Activated naive CD8-positive, alpha-beta T cell (primary cell): ENCODE measurements around the gene STKLD1.

Experiments
- H3K27ac Mint-ChIP-seq: one replicate; pipeline ENCODE4 v1.8.0; 2021; ENCODE audit warnings: mixed read lengths
- H3K27me3 Mint-ChIP-seq: one replicate; pipeline ENCODE4 v1.8.0; 2021; ENCODE audit warnings: mixed read lengths
- H3K36me3 Mint-ChIP-seq: one replicate; pipeline ENCODE4 v1.8.0; 2021; ENCODE audit warnings: mixed read lengths
- H3K4me1 Mint-ChIP-seq: one replicate; pipeline ENCODE4 v1.8.0; 2021; ENCODE audit warnings: low read depth, mixed read lengths
- H3K4me3 Mint-ChIP-seq: one replicate; pipeline ENCODE4 v1.8.0; 2021; ENCODE audit warnings: mild to moderate bottlenecking, mixed read lengths
- H3K9me3 Mint-ChIP-seq: one replicate; pipeline ENCODE4 v1.8.0; 2021; ENCODE audit warnings: low read depth, mixed read lengths

The STKLD1 gene

GRCh38 chr9:133340256-133340655 is 35.9 kb upstream of the STKLD1 start:
- Mint-ChIP-seq H3K4me3 (no peak overlapping the region), H3K27me3 (no peaks in the 10 kb centered on the region), H3K27ac (peak overlapping the region; percentile 83), H3K36me3 (peaks cover 7% of the 10 kb centered on the region), H3K4me1 (peaks cover 29% of the 10 kb centered on the region), H3K9me3 (no peaks in the 10 kb centered on the region)

- no peaks in the 10 kb centered on the region for H3K9me3 Mint-ChIP-seq
- peaks cover 7% of the 10 kb centered on the region for H3K36me3 Mint-ChIP-seq
- peaks cover 27% of the 10 kb centered on the region for H3K4me1 Mint-ChIP-seq
- H3K4me3 Mint-ChIP-seq: peak overlapping the region; percentile 27
- no peaks in the 10 kb centered on the region for H3K27me3 Mint-ChIP-seq
- H3K27ac Mint-ChIP-seq: peak overlapping the region; percentile 83
These were observed 35.2 kb upstream of the STKLD1 start for GRCh38 chr9:133340916-133341315.

- Mint-ChIP-seq H3K27me3 (no peaks in the 10 kb centered on the region), H3K9me3 (no peaks in the 10 kb centered on the region), H3K36me3 (peaks cover 7% of the 10 kb centered on the region), H3K4me1 (peaks cover 32% of the 10 kb centered on the region), H3K27ac (no peak overlapping the region), H3K4me3 (no peak overlapping the region)
These were observed 34.6 kb upstream of the STKLD1 start for GRCh38 chr9:133341369-133342068.

DNA sequence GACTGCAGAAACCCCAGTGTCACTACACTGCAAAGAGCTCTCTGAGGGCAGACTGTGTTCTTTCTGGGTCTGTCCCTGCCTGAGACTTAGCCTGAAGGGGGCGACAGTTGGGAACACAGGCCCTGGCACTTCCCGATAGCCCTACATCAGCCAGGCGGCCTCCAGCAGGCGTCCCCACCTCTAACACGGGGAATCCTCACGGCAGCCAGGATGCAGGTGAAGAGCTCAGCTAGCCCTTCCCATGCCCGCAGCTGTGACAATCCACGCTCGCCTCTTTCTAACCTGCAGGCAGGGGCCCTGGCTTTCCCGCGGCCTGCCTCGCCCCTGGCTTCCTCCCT is 34.1 kb upstream of the STKLD1 start:
- peaks cover 7% of the 10 kb centered on the region for H3K36me3 Mint-ChIP-seq
- H3K4me1 Mint-ChIP-seq: peaks cover 37% of the 10 kb centered on the region

GRCh38 chr9:133342570-133342969 is 33.6 kb upstream of the STKLD1 start:
- Mint-ChIP-seq H3K4me3 (no peak overlapping the region), H3K4me1 (peaks cover 39% of the 10 kb centered on the region), H3K36me3 (peaks cover 7% of the 10 kb centered on the region), H3K27ac (no peak overlapping the region), H3K9me3 (no peaks in the 10 kb centered on the region), H3K27me3 (no peaks in the 10 kb centered on the region)

More for the DNA sequence above, 34.1 kb upstream of the STKLD1 start:
- Mint-ChIP-seq H3K27ac (no peak overlapping the region), H3K9me3 (no peaks in the 10 kb centered on the region), H3K4me3 (no peak overlapping the region), H3K27me3 (no peaks in the 10 kb centered on the region)

- Mint-ChIP-seq H3K9me3 (no peaks in the 10 kb centered on the region), H3K27ac (no peak overlapping the region), H3K4me1 (peaks cover 37% of the 10 kb centered on the region), H3K27me3 (no peaks in the 10 kb centered on the region), H3K36me3 (peaks cover 10% of the 10 kb centered on the region), H3K4me3 (no peak overlapping the region)
These were observed 32.1 kb upstream of the STKLD1 start for GRCh38 chr9:133344071-133344470.

DNA sequence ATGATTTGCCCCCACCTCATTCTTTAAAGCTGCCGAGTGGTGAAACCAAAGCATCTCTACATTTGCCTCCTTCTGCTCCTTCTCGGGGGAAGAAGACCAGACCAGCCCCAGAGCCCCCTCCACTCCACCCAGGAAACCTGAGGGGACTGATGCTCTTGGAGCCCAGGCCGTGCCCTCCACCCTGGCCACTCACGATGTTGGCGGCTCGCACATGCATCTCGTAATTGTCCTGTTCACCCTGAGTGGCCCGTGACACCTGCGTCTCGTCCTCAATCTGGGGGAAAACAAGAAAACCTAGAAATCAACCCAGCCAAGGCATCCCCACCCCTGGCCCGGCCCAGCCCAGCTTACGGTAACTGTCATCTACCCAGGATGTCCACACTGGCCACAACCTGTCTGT is 31.2 kb upstream of the STKLD1 start:
- Mint-ChIP-seq H3K27me3 (no peaks in the 10 kb centered on the region), H3K4me1 (peaks cover 34% of the 10 kb centered on the region), H3K4me3 (no peak overlapping the region), H3K36me3 (peaks cover 7% of the 10 kb centered on the region), H3K27ac (no peak overlapping the region), H3K9me3 (no peaks in the 10 kb centered on the region)

DNA sequence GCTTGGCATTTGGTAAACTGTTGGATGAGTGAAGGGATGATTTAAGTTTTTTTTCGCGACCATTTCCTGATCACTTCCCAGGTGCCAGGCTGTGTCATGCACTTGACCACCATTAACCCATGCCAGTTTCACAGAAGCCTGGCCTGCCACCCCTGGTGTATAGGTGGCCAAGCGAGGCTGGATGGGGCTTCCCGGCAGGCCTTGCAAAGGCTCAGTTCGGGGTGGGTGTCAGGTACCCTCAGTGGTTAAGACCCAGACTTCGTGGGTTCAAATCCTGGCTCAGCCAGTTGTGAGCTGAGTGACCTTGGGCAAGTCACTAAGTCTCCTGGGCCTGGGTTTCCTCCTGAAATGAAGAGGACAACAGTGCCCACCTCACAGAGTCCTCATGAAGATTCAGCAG is 30.6 kb upstream of the STKLD1 start:
- H3K4me1 Mint-ChIP-seq: peaks cover 34% of the 10 kb centered on the region
- H3K4me3 Mint-ChIP-seq: peak overlapping the region; percentile 97
- no peak overlapping the region for H3K27ac Mint-ChIP-seq
- H3K36me3 Mint-ChIP-seq: peaks cover 10% of the 10 kb centered on the region
- H3K27me3 Mint-ChIP-seq: no peaks in the 10 kb centered on the region
- no peaks in the 10 kb centered on the region for H3K9me3 Mint-ChIP-seq

- peaks cover 31% of the 10 kb centered on the region for H3K4me1 Mint-ChIP-seq
- H3K4me3 Mint-ChIP-seq: peak overlapping the region; percentile 97
- no peaks in the 10 kb centered on the region for H3K9me3 Mint-ChIP-seq
- peaks cover 10% of the 10 kb centered on the region for H3K36me3 Mint-ChIP-seq
- no peaks in the 10 kb centered on the region for H3K27me3 Mint-ChIP-seq
- H3K27ac Mint-ChIP-seq: peak overlapping the region; percentile 83
These were observed 30.0 kb upstream of the STKLD1 start for GRCh38 chr9:133346021-133346785.

DNA sequence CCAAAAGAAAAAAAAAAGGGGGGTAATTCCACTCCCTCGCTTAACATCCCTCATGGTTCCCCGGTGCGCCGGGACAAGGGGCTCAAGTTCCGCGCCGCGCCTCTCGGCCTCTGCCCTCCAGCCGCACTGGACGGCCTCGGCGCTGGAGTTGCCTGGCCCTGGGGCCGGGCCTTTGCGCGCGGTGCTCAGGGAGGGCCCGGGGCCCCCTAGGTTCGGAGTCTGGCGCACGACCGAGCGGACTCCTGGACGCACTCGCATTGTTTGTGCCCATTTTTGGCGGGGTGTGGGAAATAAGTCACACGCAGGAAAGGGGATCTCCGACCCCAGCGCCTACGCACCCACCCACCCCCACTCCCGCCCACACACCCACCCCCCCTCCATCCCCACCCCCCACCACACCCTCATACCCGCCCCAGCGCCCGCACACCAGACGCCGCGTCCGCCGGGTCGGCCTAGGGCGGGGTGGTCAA is 28.6 kb upstream of the STKLD1 start:
- Mint-ChIP-seq H3K4me3 (peak overlapping the region; percentile 99), H3K36me3 (peaks cover 10% of the 10 kb centered on the region), H3K27ac (peak overlapping the region; percentile 99), H3K4me1 (peaks cover 36% of the 10 kb centered on the region), H3K9me3 (no peaks in the 10 kb centered on the region), H3K27me3 (no peaks in the 10 kb centered on the region)

DNA sequence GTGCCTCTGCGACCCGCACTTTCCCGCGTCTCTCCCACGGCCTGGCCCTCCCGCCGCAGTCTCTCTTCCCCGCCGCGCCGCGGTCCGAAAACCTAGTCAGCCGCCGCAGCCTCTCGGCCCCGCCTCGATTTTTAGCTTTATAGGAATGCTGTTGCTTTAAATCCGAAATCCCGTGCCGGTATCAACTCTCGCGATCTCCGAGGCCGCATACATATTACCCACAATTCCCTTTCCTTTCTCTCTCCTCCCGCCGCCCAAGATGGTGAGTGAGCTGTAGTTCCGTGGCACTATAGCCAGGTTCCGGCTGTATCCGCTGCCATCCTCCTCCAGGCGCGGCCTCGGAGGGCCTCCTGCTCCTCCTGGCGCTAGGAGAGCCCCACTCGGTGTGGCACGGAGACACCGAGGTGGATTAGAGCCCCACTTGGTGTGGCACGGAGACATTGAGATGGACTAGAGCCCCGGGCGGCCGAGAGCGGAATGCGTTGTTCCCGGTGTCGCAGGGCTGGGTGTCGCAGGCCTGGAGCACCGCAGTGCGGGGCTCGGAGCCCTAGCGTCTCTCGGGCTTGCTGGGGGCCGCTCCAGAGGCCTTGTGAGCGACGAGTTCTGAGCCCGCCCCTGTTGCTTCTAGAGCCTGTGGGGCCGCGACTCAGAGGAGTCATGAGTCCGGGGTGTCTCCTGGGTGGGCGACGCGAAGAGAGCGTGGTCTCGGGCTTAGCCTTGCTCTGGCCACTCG is 28.0 kb upstream of the STKLD1 start, which contains the start of the genes MED22 and RPL7A:
Gene MED22, minus strand, starts transcription at position 147 of the 733 bp plus-strand sequence. CDS start 1,469 bp downstream, outside the sequence.
Gene RPL7A, plus strand, starts transcription at position 234 of the 733 bp plus-strand sequence. Its CDS starts 26 bp downstream, at position 260.
- Mint-ChIP-seq H3K9me3 (no peaks in the 10 kb centered on the region), H3K4me3 (peak within 1 kb of the TSS; percentile 99), H3K36me3 (peaks cover 10% of the 10 kb centered on the region), H3K4me1 (peaks cover 39% of the 10 kb centered on the region), H3K27ac (peak within 1 kb of the TSS; percentile 99), H3K27me3 (no peaks in the 10 kb centered on the region)

DNA sequence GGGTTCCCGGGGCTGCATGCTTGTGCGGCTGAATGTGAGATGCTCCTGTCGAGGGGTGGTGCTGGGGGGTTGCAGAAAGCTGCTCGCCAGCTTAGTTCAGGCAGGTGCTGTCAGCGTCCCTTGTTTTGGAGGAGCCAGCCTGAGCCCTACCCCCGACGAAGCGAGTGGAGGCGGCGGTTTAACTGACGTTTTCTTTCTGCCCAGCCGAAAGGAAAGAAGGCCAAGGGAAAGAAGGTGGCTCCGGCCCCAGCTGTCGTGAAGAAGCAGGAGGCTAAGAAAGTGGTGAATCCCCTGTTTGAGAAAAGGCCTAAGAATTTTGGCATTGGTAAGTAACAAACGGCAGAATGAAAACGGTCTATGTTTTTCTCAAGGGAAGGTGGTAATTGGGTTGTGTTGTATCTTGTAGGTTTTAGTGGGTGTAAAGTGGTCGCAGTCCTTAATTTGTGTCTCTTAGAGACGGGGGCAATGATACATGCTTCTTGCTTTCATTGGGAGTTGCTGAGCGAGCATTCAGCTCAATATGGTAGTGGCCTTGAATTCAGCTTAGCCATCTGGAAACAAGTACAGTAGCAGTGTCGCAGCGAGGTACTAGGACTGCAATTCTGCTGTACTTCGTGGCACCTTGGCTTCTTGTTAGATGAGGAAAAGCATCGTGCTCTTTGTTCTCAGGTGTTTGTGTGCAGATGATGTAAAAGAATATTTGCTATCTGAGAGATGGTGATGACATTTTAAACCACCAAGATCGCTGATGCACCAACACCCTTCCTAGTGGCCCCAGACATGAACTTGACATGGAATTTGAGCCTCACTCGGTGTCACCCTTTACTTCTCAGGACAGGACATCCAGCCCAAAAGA is 27.2 kb upstream of the STKLD1 start:
- peak overlapping the region; percentile 99 for H3K27ac Mint-ChIP-seq
- H3K27me3 Mint-ChIP-seq: no peaks in the 10 kb centered on the region
- H3K36me3 Mint-ChIP-seq: peaks cover 10% of the 10 kb centered on the region

DNA sequence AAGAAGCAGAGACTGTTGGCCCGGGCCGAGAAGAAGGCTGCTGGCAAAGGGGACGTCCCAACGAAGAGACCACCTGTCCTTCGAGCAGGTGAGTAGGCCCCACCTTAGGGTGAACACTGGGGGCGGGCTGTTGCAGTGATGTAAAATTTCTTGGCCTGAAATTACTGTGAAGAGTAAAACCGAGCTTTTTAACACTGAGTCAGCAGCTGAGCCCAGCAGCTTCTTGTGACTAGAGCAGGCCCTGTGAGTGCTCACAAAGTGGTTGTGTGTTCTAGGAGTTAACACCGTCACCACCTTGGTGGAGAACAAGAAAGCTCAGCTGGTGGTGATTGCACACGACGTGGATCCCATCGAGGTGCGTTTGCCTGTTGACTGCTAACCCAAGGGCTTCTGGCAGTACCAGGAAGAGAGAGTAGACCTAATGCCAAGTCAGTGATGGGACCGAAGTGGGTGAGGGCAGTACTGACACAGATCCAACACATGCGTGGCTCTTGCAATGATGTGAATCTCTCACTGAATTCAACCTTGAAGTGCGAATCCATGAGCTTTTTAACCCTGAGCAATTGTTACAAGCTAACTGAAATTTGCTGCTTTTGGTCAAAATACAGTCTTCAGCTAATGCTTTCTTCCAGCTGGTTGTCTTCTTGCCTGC is 26.1 kb upstream of the STKLD1 start:
- peaks cover 48% of the 10 kb centered on the region for H3K4me1 Mint-ChIP-seq
- no peaks in the 10 kb centered on the region for H3K27me3 Mint-ChIP-seq
- peaks cover 10% of the 10 kb centered on the region for H3K36me3 Mint-ChIP-seq
- peak overlapping the region; percentile 84 for H3K27ac Mint-ChIP-seq
- no peaks in the 10 kb centered on the region for H3K9me3 Mint-ChIP-seq
- peak overlapping the region; percentile 99 for H3K4me3 Mint-ChIP-seq

More for the DNA sequence above, 27.2 kb upstream of the STKLD1 start:
- Mint-ChIP-seq H3K4me1 (peaks cover 41% of the 10 kb centered on the region), H3K4me3 (peak overlapping the region; percentile 99), H3K9me3 (no peaks in the 10 kb centered on the region)

GRCh38 chr9:133351526-133351907 is 24.6 kb upstream of the STKLD1 start:
- Mint-ChIP-seq H3K27me3 (no peaks in the 10 kb centered on the region), H3K9me3 (no peaks in the 10 kb centered on the region), H3K27ac (peak overlapping the region; percentile 76), H3K36me3 (peaks cover 10% of the 10 kb centered on the region), H3K4me1 (peaks cover 42% of the 10 kb centered on the region), H3K4me3 (peak overlapping the region; percentile 68)
